K562 (cell line): ENCODE measurements around the gene MX1. TPM values are rescaled to one million over a fixed set of nuclear protein-coding genes. Genes with fewer than 3 reads are reported as not detected.

ENCODE experiments used
- ATAC-seq: fragments of 200-7000 bp; cut with Tn5 transposase; 3 replicates; pipeline ENCODE4 v1.9.1; 2020; ENCODE audit warnings: moderate library complexity
- BruUV-seq: library from RNA; stranded (reverse); fragments of 400-500 nt; replicated peaks from 2 replicates; lab custom pipeline; 2021; lab: Mats Ljungman, UMichigan
- CTCF ChIA-PET: fragments of 300-600 bp; formaldehyde crosslinking; extraction: SDS; loops from one replicate; lab custom pipeline; 2021; ENCODE audit warnings: low intra/inter-chr PET ratio; lab: Yijun Ruan, JAX
- POLR2A ChIA-PET: fragments of 300-600, 350-650 bp; sonication (Branson Sonifier 250); formaldehyde crosslinking; extraction: SDS; loops from one replicate; lab custom pipeline; 2021; ENCODE audit warnings: antibody characterized with exemption, inconsistent platforms; lab: Yijun Ruan, JAX
- DNase-seq, 4 experiments: peaks; one replicate each; pipeline versions ENCODE4 v3.0.0 to v3.0.0-alpha.2; 2011 to 2018; ENCODE audit warnings: low spot score in 3 of 4, mixed read lengths in 3 of 4; ENCODE audit errors: extremely low read depth in 1 of 4
- FAIRE-seq: peaks from 2 replicates; lab custom pipeline; 2011; peaks lifted over from hg19 to GRCh38; lab: Jason Lieb, UNC
- H2AFZ ChIP-seq: 2 replicates; pipeline ENCODE4 v1.6.0; 2011; ENCODE audit warnings: low read depth, low read length, control low read depth, inconsistent platforms
- H3K27ac ChIP-seq: fragments of 200-600 bp; 3 replicates; pipeline ENCODE4 v1.8.0; 2011; ENCODE audit warnings: low read depth, mild to moderate bottlenecking, control low read depth, inconsistent platforms, low read length, moderate library complexity, mixed read lengths; ENCODE audit errors: extremely low read depth
- H3K27me3 ChIP-seq, 2 experiments: fragments of 300-600 bp in 1 of 2; 2 replicates in 1 of 2; 3 replicates in 1 of 2; pipeline versions ENCODE4 v1.6.0 to v1.8.0; 2011; ENCODE audit warnings: inconsistent platforms in 2 of 2, low read length in 2 of 2, mild to moderate bottlenecking in 1 of 2, mixed read lengths in 1 of 2, moderate library complexity in 1 of 2; ENCODE audit not compliant: control insufficient read depth in 2 of 2, insufficient read depth in 2 of 2
- H3K36me3 ChIP-seq: fragments of 300-600 bp; 3 replicates; pipeline ENCODE4 v1.8.0; 2011; ENCODE audit warnings: mild to moderate bottlenecking, low read length, inconsistent platforms; ENCODE audit not compliant: control insufficient read depth, insufficient read depth
- H3K4me1 ChIP-seq, 2 experiments: fragments of 200-600 bp in 1 of 2; replicated peaks in 1 of 2; 2 replicates in 1 of 2; 3 replicates in 1 of 2; pipeline versions ENCODE4 v1.5.1 to v1.8.0; 2011; ENCODE audit warnings: inconsistent platforms in 2 of 2, low read length in 2 of 2, mild to moderate bottlenecking in 1 of 2, mixed read lengths in 1 of 2, moderate library complexity in 1 of 2; ENCODE audit not compliant: control insufficient read depth in 2 of 2, insufficient read depth in 2 of 2
- H3K4me2 ChIP-seq: 2 replicates; pipeline ENCODE4 v1.6.1; 2011; ENCODE audit warnings: low read length, control low read depth, inconsistent platforms, mixed read lengths; ENCODE audit not compliant: insufficient read depth
- H3K4me3 ChIP-seq: fragments of 200-600 bp; sonication (generic), shearing (Covaris generic); 2 replicates; pipeline ENCODE4 v1.5.1; 2016; ENCODE audit warnings: control low read depth, inconsistent platforms
- H3K79me2 ChIP-seq: fragments of 200-600 bp; 3 replicates; pipeline ENCODE4 v1.8.0; 2011; ENCODE audit warnings: low read length, inconsistent platforms; ENCODE audit not compliant: control insufficient read depth, insufficient read depth
- H3K9ac ChIP-seq, 2 experiments: 2 replicates each; pipeline versions ENCODE4 v1.6.0 to v1.6.1; 2011; ENCODE audit warnings: low read depth in 2 of 2, low read length in 2 of 2, control low read depth in 1 of 2, inconsistent platforms in 1 of 2, mild to moderate bottlenecking in 1 of 2, mixed read lengths in 1 of 2; ENCODE audit not compliant: insufficient read depth in 1 of 2
- H3K9me1 ChIP-seq: one replicate; pipeline ENCODE4 v1.6.0; 2011; ENCODE audit warnings: inconsistent platforms, mild to moderate bottlenecking, low read length, moderate library complexity; ENCODE audit not compliant: control insufficient read depth, insufficient read depth
- H3K9me3 ChIP-seq: replicated peaks from 2 replicates; pipeline ENCODE4 v1.5.1; 2011; ENCODE audit warnings: low read depth, low read length, inconsistent platforms; ENCODE audit not compliant: control insufficient read depth, insufficient read depth
- H4K20me1 ChIP-seq: replicated peaks from 2 replicates; pipeline ENCODE4 v1.6.1; 2011; ENCODE audit warnings: low read length, inconsistent platforms, mixed read lengths; ENCODE audit not compliant: control insufficient read depth, insufficient read depth
- CLOCK ChIP-seq: fragments of 250-450 bp; sonication (Bioruptor Pico); IDR thresholded peaks from 2 replicates; pipeline ENCODE4 v1.4.0; 2020; ENCODE audit warnings: mild to moderate bottlenecking, moderate library complexity, borderline replicate concordance
- EGR1 ChIP-seq: fragments of 450-650 bp; conservative IDR thresholded peaks from 2 replicates; pipeline ENCODE4 v1.6.1; 2017; ENCODE audit warnings: mild to moderate bottlenecking
- EP400 ChIP-seq: fragments of 450-650 bp; IDR thresholded peaks from 2 replicates; pipeline ENCODE4 v1.6.1; 2017; ENCODE audit warnings: antibody characterized with exemption, mild to moderate bottlenecking, moderate library complexity
- KDM1A ChIP-seq, 2 experiments: fragments of 450-650 bp; IDR thresholded peaks; 2 replicates each; pipeline ENCODE4 v1.6.1; 2016; ENCODE audit warnings: mild to moderate bottlenecking in 2 of 2
- KLF1 ChIP-seq: fragments of 450-650 bp; IDR thresholded peaks from 2 replicates; pipeline ENCODE4 v1.6.1; 2016; ENCODE audit warnings: missing genetic modification characterization, missing compliant biosample characterization
- MCM7 ChIP-seq, 2 experiments: fragments of 450-650 bp; IDR thresholded peaks; 2 replicates each; pipeline ENCODE4 v1.6.1; 2016 to 2018
- MXI1 ChIP-seq: IDR thresholded peaks from 2 replicates; pipeline ENCODE4 v1.6.1; 2011; ENCODE audit warnings: low read depth, mild to moderate bottlenecking, improper control_type of control experiment, low read length
- RAD51 ChIP-seq: fragments of 450-650 bp; IDR thresholded peaks from 2 replicates; pipeline ENCODE4 v1.7.1; 2016; ENCODE audit warnings: low read depth, mild to moderate bottlenecking, borderline replicate concordance
- TBL1XR1 ChIP-seq, 2 experiments: IDR thresholded peaks; 2 replicates each; pipeline ENCODE4 v1.6.1; 2012; ENCODE audit warnings: improper control_type of control experiment in 2 of 2, low read length in 2 of 2, mild to moderate bottlenecking in 1 of 2
- ZNF253 ChIP-seq: fragments of 250-450 bp; sonication (Bioruptor Pico); conservative IDR thresholded peaks from 2 replicates; pipeline ENCODE4 v1.6.1; 2021; ENCODE audit warnings: mild to moderate bottlenecking
- ZNF277 ChIP-seq: fragments of 250-450 bp; sonication (Bioruptor Pico); IDR thresholded peaks from 2 replicates; pipeline ENCODE4 v1.8.0; 2022; ENCODE audit warnings: inconsistent platforms, mild to moderate bottlenecking, moderate library complexity, borderline replicate concordance
- ZNF445 ChIP-seq: fragments of 250-450 bp; sonication (Bioruptor Pico); IDR thresholded peaks from 2 replicates; pipeline ENCODE4 v1.4.0; 2020; ENCODE audit warnings: low read depth, mild to moderate bottlenecking, moderate library complexity
- WGBS: fragments of 100-300 bp; shearing (Covaris generic); methylation state at CpG from one replicate; pipeline ENCODE4 v1.1.6; 2016; ENCODE audit warnings: low coverage, mixed read lengths; ENCODE audit not compliant: insufficient coverage; ENCODE audit errors: missing lambda C conversion rate; 5-methylcytosine and 5-hydroxymethylcytosine counted together
- in situ Hi-C: fragments of 300-500 bp; cut with MboI; formaldehyde crosslinking; loops from 4 replicates; pipeline ENCODE4 v1.15.0; 2018; ENCODE audit warnings: inconsistent platforms, mixed read lengths
- intact Hi-C: fragments of 100-400 bp; cut with micrococcal nuclease; formaldehyde crosslinking; loops from 2 replicates; pipeline ENCODE4 v1.14.2; 2022
- polyA plus RNA-seq, 8 experiments: library from polyadenylated mRNA; depleted of rRNA in 4 of 8; stranded (reverse) in 5 of 8; unstranded in 3 of 8; fragments of >200 nt; fragmentation: Nextera tagmentation in 2 of 8; fragmentation: Illumina TruSeq in 1 of 8; extraction: Ambion mirVana in 2 of 8; extraction: Trizol in 1 of 8; gene quantifications; 2 replicates each; pipeline versions ENCODE4 v1.2.1 to v1.2.3, GENCODE V29; 2011 to 2014; ENCODE audit warnings: inconsistent platforms in 1 of 8, missing spikeins in 1 of 8
- total RNA-seq, 7 experiments: library from RNA; depleted of rRNA in 6 of 7; stranded (reverse); fragments of >200 nt in 6 of 7; fragmentation: Illumina TruSeq in 2 of 7; extraction: Trizol in 2 of 7; gene quantifications; 2 replicates each; pipeline versions ENCODE4 v1.2.1 to v1.2.3, GENCODE V29; 2011 to 2021; ENCODE audit warnings: low replicate concordance in 1 of 7
- TF ChIP-seq, protein P1 (sequence below): fragments of 450-650 bp; IDR thresholded peaks from 2 replicates; pipeline ENCODE4 v1.6.1; 2014; ENCODE audit warnings: low read depth, mild to moderate bottlenecking, moderate library complexity, borderline replicate concordance

Gene MX1
- total and polyA plus RNA-seq, 9 of the 15 experiments (the other 6 are each of a cell fraction or from before 2014, with no cell fraction given) = 0.07 to 0.51 (median 0.21) TPM; not detected in 5

GRCh38 chr21:41379901-41380300 lies 46.1 kb upstream of the MX1 start:
- in situ Hi-C loops (no loop called here), intact Hi-C loops (no loop called here)
- no peaks in the 10 kb centered on the region for H3K4me1 ChIP-seq
- no peak overlapping the region for H3K4me2 ChIP-seq
- no peaks in the 10 kb centered on the region for H3K9me3 ChIP-seq
- ATAC-seq = no peak
- H4K20me1 ChIP-seq = peaks cover 7% of the 10 kb centered on the region; the same call in 1 of the 2 replicates
- H3K79me2 ChIP-seq = no peaks in the 10 kb centered on the region
- 2% methylated on average over 12 of the region's 12 CpGs for WGBS
- DNase-seq = no peak
- H3K9ac ChIP-seq = no peak overlapping the region
- no peak for FAIRE-seq
- H2AFZ ChIP-seq = no peak overlapping the region
- no peaks in the 10 kb centered on the region for H3K36me3 ChIP-seq
- POLR2A ChIA-PET = no interaction called here
- H3K4me3 ChIP-seq = no peak overlapping the region
- BruUV-seq = no TSS peak
- TF ChIP-seq MCM7 (IDR thresholded peaks at IDR 0.05) = no peak
- no peak for TF ChIP-seq ZNF277
- TF ChIP-seq KLF1 (tag) = no peak
- no peak for TF ChIP-seq RAD51
- H3K9me1 ChIP-seq = no peaks in the 10 kb centered on the region
- CTCF ChIA-PET = no interaction called here
- no peak overlapping the region for H3K27ac ChIP-seq
- H3K27me3 ChIP-seq = peaks cover 2 to 39% of the 10 kb centered on the region in 2 experiments; a peak in 3 of 5 replicates

DNA sequence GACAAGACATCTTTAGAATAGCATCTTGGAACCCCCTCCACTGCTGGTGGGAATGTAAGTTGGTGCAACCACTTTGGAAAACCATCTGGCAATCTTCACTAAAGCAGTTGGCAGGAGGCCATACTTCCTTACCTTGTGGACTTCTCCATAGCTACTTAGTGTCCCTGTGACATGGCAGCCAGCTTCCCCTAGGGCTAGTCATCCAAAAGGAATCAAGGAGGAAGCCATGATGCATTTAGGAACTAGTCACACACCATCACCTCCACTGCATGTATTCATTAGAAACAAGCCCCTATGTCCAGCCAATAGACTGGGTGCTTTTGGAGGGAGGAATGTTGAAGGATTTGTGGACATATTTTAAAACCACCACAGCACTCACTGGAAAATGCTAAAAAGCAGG lies 44.3 kb upstream of the MX1 start:
- in situ Hi-C loops (no loop called here), intact Hi-C loops (no loop called here)
- Histone ChIP-seq H4K20me1 (peaks cover 7% of the 10 kb centered on the region; the same call in 1 of the 2 replicates), H3K9ac (no peak overlapping the region), H2AFZ (no peak overlapping the region), H3K27ac (no peak overlapping the region), H3K9me3 (no peaks in the 10 kb centered on the region), H3K79me2 (no peaks in the 10 kb centered on the region), H3K36me3 (no peaks in the 10 kb centered on the region), H3K27me3 (peaks cover 5 to 39% of the 10 kb centered on the region in 2 experiments; a peak in 4 of 5 replicates), H3K4me2 (no peak overlapping the region), H3K9me1 (no peaks in the 10 kb centered on the region), H3K4me1 (no peaks in the 10 kb centered on the region), H3K4me3 (no peak overlapping the region)
- ATAC-seq (no peak), DNase-seq (no peak), FAIRE-seq (no peak)
- CTCF ChIA-PET = no interaction called here
- BruUV-seq = no TSS peak
- POLR2A ChIA-PET = no interaction called here
- no peak for TF ChIP-seq TBL1XR1 (IDR thresholded peaks at IDR 0.05; ENCODE audit: low read length in 2 of 2)
- no peak for TF ChIP-seq KDM1A (IDR thresholded peaks at IDR 0.05)
- TF ChIP-seq EP400 = no peak
- no peak for TF ChIP-seq CLOCK (CRISPR knock-in tag)
- no peak for TF ChIP-seq ZNF445
- no peak for TF ChIP-seq MXI1
- TF ChIP-seq ZNF253 (CRISPR knock-in tag) = no peak
- TF ChIP-seq, protein P1, sequence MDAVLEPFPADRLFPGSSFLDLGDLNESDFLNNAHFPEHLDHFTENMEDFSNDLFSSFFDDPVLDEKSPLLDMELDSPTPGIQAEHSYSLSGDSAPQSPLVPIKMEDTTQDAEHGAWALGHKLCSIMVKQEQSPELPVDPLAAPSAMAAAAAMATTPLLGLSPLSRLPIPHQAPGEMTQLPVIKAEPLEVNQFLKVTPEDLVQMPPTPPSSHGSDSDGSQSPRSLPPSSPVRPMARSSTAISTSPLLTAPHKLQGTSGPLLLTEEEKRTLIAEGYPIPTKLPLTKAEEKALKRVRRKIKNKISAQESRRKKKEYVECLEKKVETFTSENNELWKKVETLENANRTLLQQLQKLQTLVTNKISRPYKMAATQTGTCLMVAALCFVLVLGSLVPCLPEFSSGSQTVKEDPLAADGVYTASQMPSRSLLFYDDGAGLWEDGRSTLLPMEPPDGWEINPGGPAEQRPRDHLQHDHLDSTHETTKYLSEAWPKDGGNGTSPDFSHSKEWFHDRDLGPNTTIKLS = no peak
- no peak for TF ChIP-seq EGR1
